ENCODE measurements around the gene PLEKHO1. TPM values are rescaled to one million over a fixed set of nuclear protein-coding genes. Genes with fewer than 3 reads are reported as not detected.

The PLEKHO1 gene
- total and polyA plus RNA-seq, 2 experiments from 2014 or later = 26.9 to 30.7 TPM

- Histone ChIP-seq H3K79me2 (ENCODE audit: insufficient read depth) (no peaks in the 10 kb centered on the region), H3K27me3 (replicated peaks; ENCODE audit: insufficient read depth) (no peaks in the 10 kb centered on the region), H2AFZ (no peak overlapping the region), H3K9me3 (ENCODE audit: low read depth) (no peaks in the 10 kb centered on the region), H3F3A (ENCODE audit: insufficient read depth) (no peaks in the 10 kb centered on the region), H3K36me3 (ENCODE audit: low read depth) (no peaks in the 10 kb centered on the region), H4K20me1 (ENCODE audit: insufficient read depth) (no peaks in the 10 kb centered on the region), H3K4me2 (ENCODE audit: unreplicated experiment) (no peak overlapping the region), H3K9ac (no peak overlapping the region), H3K27ac (no peak overlapping the region), H3K4me3 (no peak overlapping the region), H3K9me2 (ENCODE audit: insufficient read depth) (no peaks in the 10 kb centered on the region), H3K4me1 (ENCODE audit: insufficient read depth) (no peaks in the 10 kb centered on the region)
- DNase-seq = peak; percentile 73
- TF ChIP-seq EZH2 (IDR thresholded peaks at IDR 0.05; ENCODE audit: insufficient read depth, poor library complexity, severe bottlenecking) (no peak), EZH2phosphoT487 (IDR thresholded peaks at IDR 0.05; ENCODE audit: insufficient read depth, low read depth) (no peak)
- in situ Hi-C loops (cut with MboI) = no loop called here
- 4 to 11% methylated on average over 6 of the region's 6 CpGs for WGBS, 2 experiments (ENCODE audit: low coverage in 1 of 2, low lambda C conversion rate in 2 of 2, missing lambda C conversion rate in 2 of 2)
Observed at GRCh38 chr1:150168960-150169601, 19.4 kb downstream of the PLEKHO1 start.

DNA sequence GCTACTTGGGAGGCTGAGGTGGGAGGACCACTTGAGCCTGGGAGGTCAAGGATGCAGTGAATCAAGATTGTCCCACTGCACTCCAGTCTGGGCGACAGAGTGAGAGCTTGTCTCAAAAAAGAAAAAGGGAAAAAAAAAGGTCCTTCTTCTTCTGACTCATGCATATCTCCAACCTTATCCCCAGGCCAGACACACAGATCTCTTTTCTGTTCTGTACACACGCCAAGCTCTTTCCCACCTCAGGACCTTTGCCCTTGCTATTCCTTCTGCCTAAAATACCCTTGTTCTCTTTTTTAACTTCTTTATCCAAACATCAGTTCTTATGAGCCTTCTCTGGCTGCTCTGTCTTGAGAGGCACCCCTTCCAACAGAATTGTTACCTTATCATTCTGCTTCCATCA lies 22.1 kb downstream of the PLEKHO1 start:
- Histone ChIP-seq H3K27ac (no peak overlapping the region), H3K9ac (no peak overlapping the region), H3K9me3 (ENCODE audit: low read depth) (no peaks in the 10 kb centered on the region), H3K4me3 (no peak overlapping the region), H2AFZ (no peak overlapping the region), H3K79me2 (ENCODE audit: insufficient read depth) (no peaks in the 10 kb centered on the region), H4K20me1 (ENCODE audit: insufficient read depth) (no peaks in the 10 kb centered on the region), H3K4me1 (ENCODE audit: insufficient read depth) (no peaks in the 10 kb centered on the region), H3K9me2 (ENCODE audit: insufficient read depth) (no peaks in the 10 kb centered on the region), H3K27me3 (replicated peaks; ENCODE audit: insufficient read depth) (no peaks in the 10 kb centered on the region), H3K4me2 (ENCODE audit: unreplicated experiment) (no peak overlapping the region), H3K36me3 (ENCODE audit: low read depth) (no peaks in the 10 kb centered on the region), H3F3A (ENCODE audit: insufficient read depth) (no peaks in the 10 kb centered on the region)
- in situ Hi-C loops (cut with MboI) = loop anchor here (5.0 to 10.0 kb wide), 2 partner anchors 100 to 207 kb away; no protein-coding TSS in a partner anchor
- DNase-seq = no peak
- WGBS, 2 experiments (ENCODE audit: low coverage in 1 of 2, low lambda C conversion rate in 2 of 2, missing lambda C conversion rate in 2 of 2) = 80% methylated on average over 2 of the region's 2 CpGs
- no peak for TF ChIP-seq EZH2phosphoT487 (IDR thresholded peaks at IDR 0.05; ENCODE audit: insufficient read depth, low read depth)
- no peak for TF ChIP-seq EZH2 (IDR thresholded peaks at IDR 0.05; ENCODE audit: insufficient read depth, poor library complexity, severe bottlenecking)

- peak overlapping the region; percentile 22; the same call in 1 of the 2 replicates for H2AFZ ChIP-seq
Observed at GRCh38 chr1:150173141-150173585, 23.4 kb downstream of the PLEKHO1 start.

DNA sequence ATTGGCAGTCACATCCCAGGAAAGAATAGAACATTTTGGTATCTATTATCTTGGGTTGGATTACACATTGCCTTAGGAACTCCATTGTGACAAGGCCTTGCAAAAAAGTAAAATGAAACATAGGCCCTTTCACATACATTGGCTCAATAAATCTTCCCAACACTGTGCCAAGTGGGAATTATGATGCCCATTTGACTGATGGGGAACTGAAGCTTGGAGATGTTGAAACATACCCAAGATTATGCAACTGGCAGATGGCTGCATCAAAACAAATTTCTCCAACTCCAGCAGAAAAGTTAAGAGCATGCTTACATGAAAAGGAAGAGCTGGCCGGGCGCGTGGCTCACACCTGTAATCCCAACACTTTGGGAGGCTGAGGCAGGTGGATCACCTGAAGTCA lies 26.9 kb downstream of the PLEKHO1 start:
- Histone ChIP-seq H3K79me2 (ENCODE audit: insufficient read depth) (no peaks in the 10 kb centered on the region), H2AFZ (no peak overlapping the region), H3K27me3 (replicated peaks; ENCODE audit: insufficient read depth) (no peaks in the 10 kb centered on the region), H3K36me3 (ENCODE audit: low read depth) (no peaks in the 10 kb centered on the region), H4K20me1 (ENCODE audit: insufficient read depth) (no peaks in the 10 kb centered on the region), H3K4me3 (no peak overlapping the region), H3K27ac (no peak overlapping the region), H3K4me1 (ENCODE audit: insufficient read depth) (no peaks in the 10 kb centered on the region), H3K9me3 (ENCODE audit: low read depth) (no peaks in the 10 kb centered on the region), H3K4me2 (ENCODE audit: unreplicated experiment) (no peak overlapping the region), H3F3A (ENCODE audit: insufficient read depth) (no peaks in the 10 kb centered on the region), H3K9me2 (ENCODE audit: insufficient read depth) (no peaks in the 10 kb centered on the region), H3K9ac (no peak overlapping the region)
- whole genome bisulfite sequencing, 2 experiments (ENCODE audit: low coverage in 1 of 2, low lambda C conversion rate in 2 of 2, missing lambda C conversion rate in 2 of 2) = 88 to 96% methylated on average over 3 of the region's 3 CpGs
- in situ Hi-C loops (cut with MboI) = loop anchor here (10.0 kb wide), 1 partner anchor 212 kb away; no protein-coding TSS in a partner anchor
- TF ChIP-seq EZH2 (IDR thresholded peaks at IDR 0.05; ENCODE audit: insufficient read depth, poor library complexity, severe bottlenecking) (no peak), EZH2phosphoT487 (IDR thresholded peaks at IDR 0.05; ENCODE audit: insufficient read depth, low read depth) (no peak)
- DNase-seq = no peak

More at GRCh38 chr1:150173141-150173585, 23.4 kb downstream of the PLEKHO1 start:
- H3K4me3 ChIP-seq = no peak overlapping the region
- TF ChIP-seq EZH2 (IDR thresholded peaks at IDR 0.05; ENCODE audit: insufficient read depth, poor library complexity, severe bottlenecking) = no peak
- H3K79me2 ChIP-seq (ENCODE audit: insufficient read depth) = no peaks in the 10 kb centered on the region
- WGBS, 2 experiments (ENCODE audit: low coverage in 1 of 2, low lambda C conversion rate in 2 of 2, missing lambda C conversion rate in 2 of 2) = 64 to 71% methylated on average over 7 of the region's 7 CpGs
- H3K4me2 ChIP-seq (ENCODE audit: unreplicated experiment) = no peak overlapping the region
- in situ Hi-C loops (cut with MboI) = loop anchor here (5.0 to 10.0 kb wide), 2 partner anchors 101 to 208 kb away; no protein-coding TSS in a partner anchor
- no peaks in the 10 kb centered on the region for H3K9me3 ChIP-seq (ENCODE audit: low read depth)
- no peaks in the 10 kb centered on the region for H3K4me1 ChIP-seq (ENCODE audit: insufficient read depth)
- no peaks in the 10 kb centered on the region for H3K9me2 ChIP-seq (ENCODE audit: insufficient read depth)
- H3K27ac ChIP-seq = no peak overlapping the region
- H3K27me3 ChIP-seq (replicated peaks; ENCODE audit: insufficient read depth) = no peaks in the 10 kb centered on the region
- no peaks in the 10 kb centered on the region for H3F3A ChIP-seq (ENCODE audit: insufficient read depth)
- no peak overlapping the region for H3K9ac ChIP-seq
- H3K36me3 ChIP-seq (ENCODE audit: low read depth) = no peaks in the 10 kb centered on the region
- no peaks in the 10 kb centered on the region for H4K20me1 ChIP-seq (ENCODE audit: insufficient read depth)
- DNase-seq = no peak

All from GM23248 (cell line).